Stimulated activated CD8-positive, alpha-beta memory T cell treated with anti-CD3 and anti-CD28 coated beads, Interleukin-15, amount 100 ng/mL, for 48 hours (primary cell): ENCODE measurements around the gene PABPC5.

Experiments used
- DNase-seq, 2 donors: peaks; one replicate each; pipeline ENCODE4 v3.0.0-alpha.2; 2020; ENCODE audit warnings: low read depth in 2 of 2

The PABPC5 gene

DNA sequence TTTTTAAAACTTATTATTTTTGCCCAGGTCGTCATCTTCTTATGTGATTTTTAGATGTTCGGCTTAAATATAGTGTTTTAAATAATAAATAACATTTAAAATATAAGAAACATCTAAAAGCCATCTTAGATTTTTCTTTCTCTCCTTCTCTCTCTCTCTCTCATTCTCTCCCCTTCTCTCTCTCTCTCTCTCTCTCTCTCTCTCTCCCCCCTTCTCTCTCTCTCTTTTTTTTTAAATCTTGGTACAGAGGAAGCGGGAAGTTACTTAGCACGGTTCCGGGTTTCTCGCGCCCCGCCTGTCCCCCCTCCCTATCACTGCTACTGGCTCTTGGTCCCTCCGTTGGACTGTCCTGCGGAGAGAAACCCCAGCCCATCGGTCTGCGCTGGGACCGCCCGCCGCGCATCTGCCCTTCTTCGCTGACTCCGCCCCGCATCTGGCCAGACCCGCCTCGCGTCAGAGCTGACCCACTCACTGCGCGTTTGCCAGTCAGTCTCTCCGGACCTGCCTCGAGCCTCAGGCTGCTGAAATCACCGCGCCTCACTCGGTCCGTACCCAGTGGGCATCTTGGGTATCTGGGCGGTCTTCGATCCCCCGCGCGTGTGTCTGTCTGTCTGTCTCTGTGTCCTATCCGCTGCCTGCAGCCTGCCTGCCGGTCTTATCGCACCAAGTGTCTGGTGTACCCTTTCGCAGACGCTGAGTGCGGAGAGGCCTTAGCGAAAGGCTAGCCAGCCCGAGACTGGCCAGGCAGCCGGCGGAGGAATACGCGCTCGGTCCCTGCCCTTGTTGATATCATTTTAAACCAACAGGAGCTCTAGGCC lies at the start of gene PABPC5:
Gene PABPC5, plus strand, starts transcription at position 489 of the 818 bp plus-strand sequence. CDS start 739 bp downstream, outside the sequence.
- DNase-seq: no peak

DNA sequence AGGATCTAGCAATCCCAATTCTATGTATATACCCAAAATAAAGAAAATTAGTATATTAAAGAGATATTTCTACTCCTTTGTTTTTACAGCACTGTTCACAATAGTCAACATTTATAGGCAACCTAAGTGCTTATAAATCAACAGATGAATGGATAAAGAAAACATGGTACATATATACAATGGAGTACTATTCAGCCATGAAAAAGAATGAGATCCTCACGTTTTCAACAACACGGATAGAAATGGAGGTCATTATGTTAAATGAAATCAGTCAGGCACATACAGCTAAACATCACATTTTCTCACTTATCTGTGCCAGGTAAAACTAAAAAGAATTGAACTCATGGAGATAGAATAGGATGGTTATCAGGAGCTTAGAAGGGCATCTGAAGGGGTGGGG lies 45.6 kb upstream of the PABPC5 start:
- no peak for DNase-seq

DNA sequence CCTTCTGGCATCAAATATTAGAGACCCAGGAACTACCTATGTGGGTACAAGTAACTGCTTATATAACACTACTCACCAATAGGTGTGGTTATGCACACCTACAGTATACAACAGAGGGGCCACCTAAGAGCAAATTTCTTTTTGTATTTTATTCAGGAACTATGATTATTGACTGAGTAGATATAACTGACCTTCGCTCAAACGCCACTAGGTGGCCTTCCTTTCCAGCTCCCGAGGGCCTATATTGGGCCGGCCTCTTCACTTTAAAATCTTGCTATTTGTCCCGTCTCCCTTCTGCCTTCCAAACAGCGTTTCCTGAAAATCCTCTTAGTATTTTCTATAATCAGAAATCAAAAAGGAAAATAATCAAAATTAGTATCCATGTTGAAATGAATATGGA lies 19.9 kb upstream of the PABPC5 start:
- no peak for DNase-seq

DNA sequence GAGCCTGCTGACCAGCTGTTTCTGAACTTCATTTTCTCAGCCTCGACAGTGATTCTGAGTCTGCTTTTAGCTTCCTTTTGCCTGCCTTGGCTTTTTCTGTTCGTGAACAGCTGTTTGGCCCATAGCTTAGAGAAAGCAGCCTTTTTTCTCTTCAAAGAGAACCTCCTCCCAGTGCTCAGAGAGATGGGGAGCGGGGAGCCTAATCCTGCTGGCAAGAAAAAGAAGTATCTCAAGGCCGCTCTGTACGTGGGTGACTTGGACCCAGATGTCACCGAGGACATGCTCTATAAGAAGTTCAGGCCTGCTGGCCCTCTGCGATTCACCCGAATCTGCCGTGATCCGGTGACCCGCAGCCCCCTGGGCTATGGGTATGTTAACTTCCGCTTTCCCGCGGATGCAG lies 756 bp downstream of the PABPC5 start:
- no peak for DNase-seq
